IPS-NIHi7 (cell line): ENCODE data around the gene RMRP.

Source experiments
- DNase-seq: peaks from one replicate; pipeline ENCODE4 v3.0.0; 2012; ENCODE audit warnings: mixed read lengths; ENCODE audit errors: extremely low spot score

The RMRP gene

GRCh38 chr9:35611230-35611797, 46.5 kb downstream of the RMRP start:
- DNase-seq, result peak; percentile 70

GRCh38 chr9:35609820-35610163, 48.0 kb downstream of the RMRP start:
- no peak for DNase-seq

- no peak for DNase-seq
Measured at GRCh38 chr9:35609001-35609819, 48.6 kb downstream of the RMRP start.

GRCh38 chr9:35608221-35608620, 49.6 kb downstream of the RMRP start:
- no peak for DNase-seq
